NCI-H2171 (cell line): ENCODE data around the gene RAP1GAP.

Experiments used
- DNase-seq: peaks from one replicate; lab custom pipeline; 2025; lab: John Stamatoyannopoulos, UW

Gene RAP1GAP

DNA sequence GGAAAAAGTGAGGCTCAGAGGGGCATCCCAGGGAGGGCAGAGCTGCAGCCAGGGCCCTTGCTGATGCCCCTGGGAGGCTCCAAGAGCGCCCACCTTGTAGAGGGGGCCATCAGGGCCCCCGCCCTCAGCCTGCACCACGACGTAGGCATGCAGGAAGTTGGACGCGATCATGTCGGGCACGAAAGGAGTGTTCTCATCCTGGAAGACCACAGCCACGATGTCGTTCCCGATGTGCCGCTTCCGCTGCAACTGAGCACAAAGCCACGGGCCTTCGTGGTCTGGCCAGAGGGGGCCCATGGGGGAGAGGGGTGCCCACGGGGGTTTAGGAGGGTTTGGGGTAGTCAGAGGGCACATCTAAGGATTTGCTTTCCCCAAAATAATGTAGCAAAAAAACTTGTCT is 59.1 kb downstream of the RAP1GAP start:
- no peak for DNase-seq

DNA sequence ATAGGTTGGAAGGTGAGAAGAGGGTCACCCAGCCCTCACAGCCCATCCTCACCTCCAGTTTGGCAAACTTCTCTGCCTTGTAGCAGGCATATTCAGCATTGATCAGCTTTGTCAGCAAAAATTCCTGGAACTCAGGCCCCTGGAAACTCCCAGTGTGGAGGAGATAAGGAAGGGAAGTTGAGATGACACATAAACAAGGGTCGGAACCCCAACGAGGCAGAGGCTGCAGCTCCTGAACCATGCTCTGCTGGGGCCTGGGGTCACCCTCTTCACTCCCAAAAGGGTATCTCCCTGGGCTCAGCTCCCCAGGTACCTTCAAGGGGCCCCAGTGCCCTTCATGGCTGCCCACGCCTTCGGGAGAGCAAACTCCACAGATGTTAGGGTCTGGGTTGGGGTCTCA is 60.4 kb downstream of the RAP1GAP start:
- DNase-seq = no peak

DNA sequence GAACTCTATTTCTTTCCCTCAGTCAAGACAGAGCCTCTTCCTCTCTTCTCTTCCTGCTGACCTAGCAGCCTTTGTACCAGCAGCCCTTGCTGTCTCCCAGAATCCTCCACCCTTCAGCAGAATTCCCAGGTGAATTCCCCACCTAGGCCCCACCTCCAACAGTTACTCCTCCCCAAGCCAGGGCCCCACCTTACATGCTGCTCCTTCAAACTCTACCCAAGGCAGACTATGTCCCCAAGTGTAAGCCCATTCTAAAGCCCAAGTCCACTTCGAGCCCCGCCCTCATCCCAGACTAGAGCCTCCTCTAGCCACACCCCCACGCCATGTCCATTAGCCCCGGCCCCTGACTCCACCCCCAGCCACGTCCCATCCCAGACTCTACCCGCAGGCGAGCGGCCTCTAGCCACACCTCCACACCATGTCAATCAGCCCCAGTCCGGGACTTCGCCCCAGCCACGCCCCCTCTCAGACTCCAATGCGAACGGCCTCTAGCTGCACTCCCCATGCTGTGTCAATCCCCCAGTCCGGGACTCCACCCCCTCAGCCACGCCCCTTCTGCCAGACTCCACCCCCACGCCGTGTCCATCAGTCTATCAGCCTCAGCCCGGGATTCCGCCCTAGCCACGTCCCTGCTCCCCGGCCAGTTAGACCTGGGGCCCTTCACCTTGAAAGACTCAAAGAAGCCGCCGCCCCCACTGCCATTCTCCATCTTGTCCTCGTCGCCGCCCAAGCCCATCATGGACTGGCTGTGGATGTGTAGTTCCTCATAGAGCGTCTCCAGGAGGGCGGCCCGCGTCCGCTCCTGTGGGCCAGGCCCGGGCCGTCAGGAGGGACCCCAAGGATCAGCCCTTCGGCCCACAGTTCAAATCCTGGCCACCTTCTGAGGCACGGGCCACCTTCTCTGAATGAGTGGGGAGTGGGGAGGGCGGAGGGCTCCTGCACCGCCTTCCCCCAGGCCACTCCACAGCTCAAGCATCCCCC is 61.3 kb downstream of the RAP1GAP start:
- DNase-seq = no peak

DNA sequence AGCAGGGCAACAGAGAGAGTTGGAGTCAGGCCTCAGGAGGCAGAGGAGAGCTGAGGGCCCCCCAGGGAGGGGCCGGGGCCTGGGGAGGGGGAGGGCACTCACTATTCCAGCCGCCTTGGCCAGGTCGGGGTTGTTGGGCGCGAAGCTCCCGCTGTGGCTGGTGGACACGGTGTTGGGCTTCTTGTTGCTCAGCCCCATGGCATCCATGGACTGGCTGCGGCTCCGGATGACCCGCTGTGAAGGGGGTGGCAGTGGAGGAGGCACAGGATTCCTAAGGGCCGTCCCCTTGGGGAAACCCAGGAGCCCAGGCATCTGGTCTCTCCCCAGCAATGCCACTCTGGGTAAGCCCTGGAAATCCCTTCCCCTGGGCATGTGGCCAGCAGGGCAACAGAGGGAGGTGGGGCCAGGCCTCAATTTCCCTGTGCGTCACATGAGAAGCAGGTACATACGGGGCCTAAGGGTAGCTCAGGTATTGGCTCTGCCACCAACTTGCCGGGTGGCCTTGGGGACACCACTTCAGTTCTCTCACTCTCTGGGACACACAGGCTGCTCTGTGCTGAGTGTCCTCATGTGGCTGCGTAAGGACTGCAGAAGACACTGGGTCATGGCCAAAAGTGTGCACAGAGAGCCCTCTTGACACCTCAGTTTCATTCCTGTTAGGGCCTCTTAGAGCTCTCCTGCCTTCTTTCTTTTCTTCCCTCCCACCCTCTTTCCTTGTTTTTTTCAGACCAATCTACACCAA is 63.0 kb downstream of the RAP1GAP start:
- DNase-seq = no peak

DNA sequence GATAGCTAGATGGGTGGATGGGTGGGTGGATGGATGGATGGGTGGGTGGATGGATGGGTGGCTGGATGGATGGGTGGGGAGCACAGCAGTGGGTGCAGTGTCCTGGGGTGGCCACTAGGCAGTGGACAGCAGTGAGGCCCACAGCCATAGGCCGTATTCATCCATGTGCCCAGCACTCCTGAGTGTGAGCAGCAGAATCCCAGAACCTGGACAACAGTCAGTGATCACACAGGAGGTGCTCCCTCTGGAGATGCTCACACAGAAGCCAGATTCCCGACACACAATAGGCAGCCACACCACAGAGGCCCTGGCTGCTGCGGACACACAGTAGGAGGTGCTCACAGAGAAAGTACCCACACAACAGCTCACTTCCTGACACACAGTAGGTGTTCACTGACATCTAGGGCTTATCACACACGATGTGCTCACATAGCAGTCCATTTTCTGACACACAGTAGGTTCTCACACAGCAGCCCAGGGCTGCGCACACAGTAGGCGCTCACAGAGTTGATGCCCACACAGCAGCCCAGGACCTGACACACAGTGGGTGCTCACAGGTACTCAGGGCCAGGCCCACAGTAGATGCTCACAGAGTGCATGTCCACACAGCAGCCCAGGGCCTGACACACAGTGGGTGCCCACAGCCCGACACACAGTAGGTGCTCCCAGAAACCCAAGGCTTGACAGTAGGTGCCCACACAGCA is 64.0 kb downstream of the RAP1GAP start:
- no peak for DNase-seq

DNA sequence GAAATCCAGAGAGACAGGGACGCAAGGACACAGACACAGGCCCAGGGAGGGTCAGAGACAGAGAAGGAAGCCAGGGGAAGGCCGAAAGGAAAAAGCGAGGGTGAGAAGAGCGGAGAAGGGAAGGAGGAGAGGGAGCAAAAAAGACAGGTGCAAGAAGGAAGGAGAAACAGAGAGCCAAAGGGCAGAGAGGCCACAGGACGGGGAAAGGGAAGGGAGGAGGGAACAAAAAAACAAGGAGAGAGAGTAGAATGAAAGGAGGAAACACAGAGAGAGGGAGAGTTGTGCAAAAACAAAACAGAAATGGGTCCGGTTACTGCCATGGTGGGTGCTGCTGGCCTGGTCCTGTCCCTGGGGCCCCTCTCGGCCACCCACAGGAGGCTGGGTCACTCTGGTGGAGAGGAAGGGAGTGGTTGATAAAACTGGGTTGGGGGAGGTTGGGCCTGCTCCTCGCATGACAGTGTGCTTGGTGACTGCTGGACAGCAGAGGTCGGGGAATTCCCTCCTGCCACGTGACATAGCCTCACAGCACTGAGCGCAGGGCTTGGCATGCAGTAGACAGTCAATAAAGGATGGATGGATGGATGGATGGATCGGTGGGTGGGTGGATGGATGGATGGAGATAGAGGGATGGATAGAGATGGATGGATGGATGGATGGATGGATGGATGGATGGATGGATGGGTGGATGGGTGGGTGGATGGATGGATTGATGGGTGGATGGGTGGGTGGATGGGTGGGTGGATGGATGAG is 64.8 kb downstream of the RAP1GAP start:
- no peak for DNase-seq

DNA sequence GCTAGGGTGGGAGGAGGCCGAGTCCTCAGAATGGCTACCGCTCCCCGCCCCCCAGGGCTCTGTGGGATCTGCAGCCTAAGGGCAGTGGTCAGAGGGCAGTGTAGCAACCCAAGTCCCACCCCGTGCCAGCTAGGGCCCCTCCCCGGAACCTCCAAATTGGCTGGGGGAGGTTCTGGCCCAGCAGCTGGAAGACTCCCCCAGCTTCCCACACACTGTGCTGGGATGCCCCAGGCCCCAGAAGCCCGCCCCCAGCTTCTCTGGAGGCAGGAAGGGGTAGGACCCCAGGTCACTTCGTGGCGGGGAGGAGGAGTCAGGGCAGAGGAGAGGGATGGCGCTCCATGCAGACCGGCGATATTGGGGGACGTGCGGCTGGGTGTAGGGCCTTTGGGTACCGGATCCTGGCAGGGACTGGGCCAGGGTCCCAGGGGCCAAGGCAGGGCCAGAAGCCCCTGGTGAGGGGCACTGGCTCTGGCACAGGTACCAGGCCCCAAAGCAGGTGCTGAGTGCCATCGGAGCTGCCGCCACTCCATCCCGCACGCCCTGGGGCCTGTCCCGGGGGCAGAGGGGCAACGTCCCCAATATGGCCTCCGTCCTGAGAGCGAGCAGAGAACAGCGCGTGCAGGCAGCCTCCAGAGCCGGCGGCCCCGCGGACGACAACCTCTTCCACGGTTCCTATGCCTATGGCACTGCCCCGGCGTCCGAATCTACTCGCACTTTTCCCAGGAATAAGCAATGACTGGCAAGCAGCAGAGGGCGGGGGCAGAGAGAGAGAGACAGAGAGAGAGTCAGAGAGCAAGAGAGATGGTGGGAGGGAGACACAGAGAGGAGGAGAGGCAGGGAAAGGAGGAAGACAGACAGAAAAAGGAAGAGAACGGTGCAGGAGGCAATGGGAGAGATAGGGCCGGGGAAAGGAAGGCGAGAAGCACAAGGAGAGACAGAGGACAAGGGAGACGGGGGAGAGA is 65.7 kb downstream of the RAP1GAP start:
- no peak for DNase-seq

DNA sequence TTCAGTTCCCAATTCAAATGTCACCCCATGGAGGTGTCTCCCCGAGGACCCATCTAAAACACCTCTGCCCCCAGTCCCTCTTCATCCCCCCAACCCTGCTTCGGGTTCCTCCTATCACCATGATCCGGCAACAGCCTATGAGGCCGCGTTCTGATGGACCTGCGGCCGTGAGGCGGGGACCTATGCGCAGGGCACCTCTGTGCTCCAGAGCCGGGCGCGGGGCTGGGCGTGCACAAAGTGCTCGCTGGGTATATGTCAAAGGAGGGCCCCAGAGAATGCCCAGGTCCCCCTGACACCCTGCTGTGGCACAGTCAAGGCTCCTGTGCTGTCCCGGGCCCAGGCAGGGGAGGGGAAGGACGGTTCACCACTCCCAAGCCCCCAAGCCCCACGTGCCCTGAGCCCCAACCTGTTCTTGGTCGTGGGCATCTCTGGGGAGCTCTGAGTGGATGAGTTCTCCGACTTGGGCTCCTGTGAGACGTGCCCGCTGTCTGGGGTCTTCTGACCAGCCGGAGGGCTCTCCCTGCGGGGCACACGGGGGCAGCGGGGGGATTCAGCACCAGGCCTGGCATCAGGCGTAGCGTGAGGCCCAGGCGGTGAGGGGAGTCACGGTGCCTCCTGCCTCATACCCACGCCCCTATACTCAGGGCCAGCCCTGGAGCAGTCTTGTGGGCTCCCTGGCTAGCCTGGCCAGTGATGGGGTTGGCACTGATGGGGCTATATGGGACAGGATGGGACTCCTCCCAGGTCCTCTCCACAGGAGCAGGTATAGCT is 67.7 kb downstream of the RAP1GAP start:
- DNase-seq = no peak

DNA sequence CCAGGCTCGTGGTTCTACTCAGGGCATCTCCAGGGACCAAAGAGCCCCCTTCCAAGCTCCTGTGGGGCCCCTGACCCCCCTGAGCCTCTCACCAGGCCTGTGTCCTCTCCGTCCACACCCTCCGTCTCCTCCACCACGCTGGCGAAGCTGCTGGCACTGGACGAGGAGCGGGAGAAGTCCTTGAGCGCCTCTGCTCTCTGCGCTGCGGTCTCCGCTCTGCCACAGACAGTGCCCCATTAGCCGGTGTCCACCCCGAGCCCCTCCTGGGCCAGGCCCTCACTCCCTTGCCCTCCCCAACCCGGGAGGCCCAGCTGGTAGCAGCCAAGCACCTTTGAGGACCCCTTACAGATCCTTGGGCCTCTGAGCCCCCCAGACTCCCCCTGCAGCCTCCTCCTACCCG is 69.8 kb downstream of the RAP1GAP start:
- no peak for DNase-seq

DNA sequence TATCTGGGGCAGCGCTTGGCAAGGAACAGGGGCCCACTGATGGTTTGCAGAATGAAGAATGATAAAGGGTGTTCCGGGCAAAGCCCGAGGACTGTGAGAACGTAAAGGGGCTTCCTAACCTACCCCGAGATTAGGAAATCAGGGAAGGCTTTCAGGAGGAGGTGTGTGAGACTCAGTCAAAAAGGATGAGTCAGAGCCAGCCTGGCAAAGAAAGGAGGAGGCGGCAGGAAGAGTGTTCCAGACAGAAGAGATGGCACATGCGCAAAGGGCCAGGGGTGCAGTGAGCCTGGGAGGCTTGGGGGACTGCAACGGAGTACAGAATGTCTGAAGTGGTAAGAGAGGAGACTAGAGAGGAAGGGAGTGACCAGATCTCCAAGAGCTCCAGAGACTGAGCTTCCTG is 70.3 kb downstream of the RAP1GAP start:
- DNase-seq = no peak

DNA sequence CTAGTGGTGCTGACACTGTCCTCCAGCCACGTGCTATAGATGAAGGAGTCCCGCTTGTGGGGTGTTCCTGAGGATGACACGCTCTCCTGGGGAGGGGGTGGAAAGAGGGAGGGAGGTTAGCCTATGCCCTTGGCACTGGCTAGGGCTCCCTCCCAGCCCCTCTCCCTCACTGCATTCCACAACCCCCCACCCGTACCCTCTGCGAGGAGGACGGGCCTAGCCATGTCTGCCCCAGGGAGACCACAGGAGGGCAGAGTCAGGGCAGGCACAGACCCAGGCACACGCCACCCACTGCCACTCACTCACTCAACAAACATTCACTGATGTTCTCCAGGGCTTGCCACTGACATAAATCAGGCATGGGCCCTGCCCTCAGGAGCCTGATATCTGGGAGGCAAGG is 70.7 kb downstream of the RAP1GAP start:
- no peak for DNase-seq

DNA sequence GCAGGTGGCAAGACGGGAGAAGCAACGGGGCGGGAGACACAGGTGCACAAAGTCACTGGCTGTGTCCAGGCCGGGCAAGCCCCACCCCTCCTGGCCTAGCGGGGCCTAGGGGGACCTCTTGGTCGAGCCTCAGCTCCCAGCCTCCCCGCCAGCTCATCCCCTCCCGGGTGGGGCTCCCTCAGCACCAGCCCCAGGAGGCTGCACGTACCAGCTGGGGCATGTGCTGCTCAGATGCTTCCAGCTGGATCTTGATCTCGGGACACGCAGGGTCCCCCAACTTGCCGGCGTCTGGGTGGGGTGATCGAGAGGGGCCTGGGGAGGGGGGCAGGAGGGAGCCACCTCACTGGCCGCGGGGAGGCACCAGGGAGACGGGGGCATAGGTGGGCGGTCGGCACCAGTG is 71.4 kb downstream of the RAP1GAP start:
- no peak for DNase-seq

DNA sequence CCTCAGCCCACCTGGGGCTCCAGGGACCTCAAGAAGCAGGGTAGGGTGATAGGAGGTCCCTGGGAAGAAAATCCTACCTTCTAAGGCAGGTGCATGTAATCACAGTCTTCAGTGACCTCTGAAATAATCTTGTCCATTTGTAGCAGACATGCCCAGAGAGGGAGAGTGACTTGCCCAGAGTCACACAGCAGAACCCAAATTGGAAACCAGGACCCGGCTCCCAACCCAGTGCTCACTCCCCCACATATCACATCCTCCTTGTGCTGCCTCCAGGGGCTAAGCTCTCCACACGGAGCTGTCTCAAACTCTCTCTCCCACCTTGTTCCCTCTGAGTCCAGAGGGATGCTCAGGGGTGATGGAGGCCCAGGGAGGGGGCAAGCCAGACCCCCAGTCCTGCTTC is 72.5 kb downstream of the RAP1GAP start:
- DNase-seq = no peak

DNA sequence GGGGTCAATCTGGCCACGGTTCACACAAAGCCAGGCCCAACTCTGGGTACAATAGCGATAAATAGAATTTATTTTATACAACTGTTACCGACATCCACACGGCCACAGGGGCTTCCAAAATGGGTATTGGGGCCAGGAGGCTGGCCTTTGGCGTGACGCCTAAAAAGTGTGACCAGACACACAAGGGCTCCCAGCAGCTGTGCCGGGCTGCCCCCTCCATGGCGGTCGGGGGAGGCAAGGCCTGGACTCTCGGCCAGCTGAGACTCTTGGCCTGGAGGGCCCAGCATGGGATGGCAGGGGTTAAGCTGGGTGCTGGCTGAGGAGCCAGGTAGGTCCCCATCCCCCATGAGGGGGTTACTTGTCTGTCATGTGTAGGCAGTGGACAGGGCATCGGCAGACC is 73.0 kb downstream of the RAP1GAP start:
- DNase-seq = no peak

DNA sequence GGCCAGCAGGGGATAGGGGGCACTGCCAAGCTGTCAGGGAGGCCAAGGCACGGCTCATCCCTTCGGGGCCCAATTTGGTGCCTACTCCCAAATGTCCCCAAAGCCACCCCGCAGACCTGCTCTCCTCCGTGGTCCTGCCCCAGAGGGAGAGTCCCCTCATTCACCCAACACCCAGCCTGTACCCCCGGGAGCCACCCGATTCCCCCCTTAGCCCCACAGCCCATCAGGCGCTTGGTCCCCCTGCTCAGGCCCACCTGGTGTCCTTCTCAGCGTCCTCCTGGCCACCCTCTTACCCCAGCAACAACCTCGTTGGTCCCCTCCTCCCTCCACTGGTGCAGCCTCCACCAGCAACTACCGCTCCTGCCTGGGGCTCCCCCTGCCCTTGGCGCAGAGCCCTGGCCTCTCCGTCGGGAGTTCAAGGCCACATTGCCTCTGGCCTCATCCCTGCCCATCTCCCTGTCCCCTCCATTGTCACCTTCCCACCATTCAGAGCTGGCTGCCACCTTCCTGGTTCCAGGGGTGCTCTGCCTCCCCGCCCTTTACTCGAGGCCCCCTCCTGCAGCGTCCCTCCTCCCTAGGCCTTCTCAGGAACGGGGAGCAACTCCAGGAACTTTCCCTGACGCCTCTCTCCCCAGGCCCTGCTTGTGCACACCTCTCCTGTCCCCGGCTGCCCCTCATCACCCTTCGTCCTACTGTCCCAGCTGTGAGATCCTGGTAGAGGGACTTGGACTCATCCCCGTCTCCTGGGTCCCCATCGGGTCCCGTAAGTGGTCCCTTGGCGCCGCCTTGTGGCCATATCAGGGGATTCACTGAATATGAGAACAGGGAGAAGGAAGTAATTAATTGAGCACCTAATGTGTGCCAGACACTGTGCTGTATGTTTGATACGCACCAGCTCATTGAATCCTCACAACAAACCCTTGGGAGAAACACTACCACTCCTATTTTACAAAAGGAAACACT is 73.9 kb downstream of the RAP1GAP start:
- DNase-seq = peak; percentile 31

DNA sequence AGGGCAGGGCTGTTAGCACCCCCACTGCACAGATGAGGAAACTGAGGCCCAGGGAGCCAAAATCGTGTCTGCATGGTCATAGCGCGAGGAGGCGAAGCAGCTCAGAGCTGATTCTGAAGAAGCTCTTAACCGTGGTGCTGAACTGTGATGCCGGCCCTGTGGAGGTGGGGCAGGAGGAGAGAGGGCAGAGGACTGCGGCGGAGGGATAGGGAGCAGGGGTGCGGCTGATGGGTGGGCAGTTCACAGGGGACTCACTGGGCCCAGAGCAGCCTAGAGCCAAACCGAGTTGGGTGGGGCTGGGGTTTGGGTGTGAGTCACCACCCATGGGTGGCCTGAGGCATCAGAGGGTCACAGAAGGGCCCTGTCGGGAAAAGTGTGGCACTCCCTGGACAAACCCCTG is 74.7 kb downstream of the RAP1GAP start:
- no peak for DNase-seq

DNA sequence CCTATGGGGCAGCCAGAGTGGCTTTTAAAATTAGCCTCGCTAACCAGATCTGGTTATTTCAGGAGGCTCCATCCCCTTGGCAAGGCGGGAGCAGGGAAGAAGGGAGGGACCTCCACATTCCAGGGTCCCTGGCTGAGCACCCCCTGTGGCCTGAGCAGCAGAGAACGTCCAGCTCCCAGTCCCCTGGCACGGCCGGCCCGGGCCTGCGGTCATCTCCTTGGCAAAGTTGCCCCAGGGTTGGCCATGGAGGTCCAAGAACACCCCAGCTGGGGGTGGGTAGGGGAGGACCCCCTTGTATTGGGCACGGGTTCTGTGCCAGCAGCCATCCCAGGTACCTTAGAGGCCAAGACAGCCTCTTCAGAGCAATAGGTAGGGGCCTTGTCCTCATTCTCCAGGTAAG is 75.9 kb downstream of the RAP1GAP start:
- DNase-seq = no peak

DNA sequence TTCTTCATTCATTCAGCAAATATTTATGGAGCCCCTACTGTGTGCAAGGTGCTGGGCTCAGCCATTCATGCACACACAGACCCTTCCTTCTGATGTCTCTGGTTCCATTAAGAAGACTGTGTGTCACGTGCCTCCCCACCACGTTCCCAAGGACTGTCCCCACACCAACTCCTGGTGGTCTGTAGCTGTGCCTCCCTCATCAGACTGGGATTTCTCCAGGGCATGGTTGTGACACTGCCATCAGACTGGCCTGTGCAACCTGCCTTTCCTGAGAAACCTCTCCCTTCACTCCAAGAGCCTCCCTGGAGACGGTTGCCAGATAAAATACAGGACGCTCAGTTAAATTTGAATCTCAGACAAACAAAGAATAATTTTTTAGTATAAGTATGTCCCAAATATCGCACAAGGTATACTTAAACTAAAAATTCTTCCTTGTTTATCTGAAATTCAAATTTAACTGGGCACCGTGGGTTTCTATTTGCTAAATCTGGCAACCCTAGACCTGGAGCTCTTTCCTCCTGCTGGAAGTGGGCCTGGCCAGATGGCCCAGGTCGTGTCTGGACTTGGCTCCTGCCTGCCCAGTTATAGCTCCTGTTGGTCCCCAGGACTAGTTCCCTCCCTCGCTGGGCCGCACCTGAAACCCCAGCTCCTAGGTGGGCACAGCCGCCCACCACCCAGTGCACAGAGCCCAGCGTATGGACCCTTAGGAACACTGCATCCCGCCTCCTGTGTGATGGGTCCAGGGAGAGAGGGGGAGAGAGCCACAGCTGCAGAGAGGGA is 76.9 kb downstream of the RAP1GAP start:
- no peak for DNase-seq
